ENCODE results near the gene PAQR9. TPM values are rescaled to one million over a fixed set of nuclear protein-coding genes. Genes with fewer than 3 reads are reported as not detected.

PAQR9 gene
- total RNA-seq, 3 donors from 2014 or later: not detected

DNA sequence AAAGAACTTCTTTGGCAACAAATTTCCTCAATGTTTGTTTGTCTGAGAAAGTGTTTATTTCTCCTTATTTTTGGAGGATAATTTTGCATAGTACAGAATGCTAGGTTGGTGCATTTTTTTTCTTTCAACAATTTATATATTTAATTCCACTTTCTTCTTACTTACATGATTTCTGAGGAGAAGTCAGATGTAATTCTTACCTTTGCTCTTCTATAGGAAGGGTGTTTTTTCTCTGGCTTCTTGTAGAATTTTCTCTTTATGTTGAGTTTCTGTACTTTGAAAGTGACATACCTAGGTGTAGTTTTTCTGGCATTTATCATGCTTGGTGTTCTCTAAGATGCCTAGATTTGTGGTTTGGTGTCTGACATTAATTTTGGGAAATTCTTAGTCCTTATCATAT is 39.8 kb downstream of the PAQR9 start:
- H3K36me3 ChIP-seq: no peaks in the 10 kb centered on the region
- no peak overlapping the region for H3K4me3 ChIP-seq
- intact Hi-C loops (cut with DNase I; ENCODE audit: low total_unique reads): no loop called here
- TF ChIP-seq POLR2AphosphoS5 (IDR thresholded peaks at IDR 0.05): no peak
- no peak overlapping the region for H3K27ac ChIP-seq
- no peak for DNase-seq (ENCODE audit: low spot score in 2 of 2)
- H3K27me3 ChIP-seq: no peaks in the 10 kb centered on the region
- H3K4me1 ChIP-seq: no peaks in the 10 kb centered on the region
- H3K9me3 ChIP-seq: no peaks in the 10 kb centered on the region

DNA sequence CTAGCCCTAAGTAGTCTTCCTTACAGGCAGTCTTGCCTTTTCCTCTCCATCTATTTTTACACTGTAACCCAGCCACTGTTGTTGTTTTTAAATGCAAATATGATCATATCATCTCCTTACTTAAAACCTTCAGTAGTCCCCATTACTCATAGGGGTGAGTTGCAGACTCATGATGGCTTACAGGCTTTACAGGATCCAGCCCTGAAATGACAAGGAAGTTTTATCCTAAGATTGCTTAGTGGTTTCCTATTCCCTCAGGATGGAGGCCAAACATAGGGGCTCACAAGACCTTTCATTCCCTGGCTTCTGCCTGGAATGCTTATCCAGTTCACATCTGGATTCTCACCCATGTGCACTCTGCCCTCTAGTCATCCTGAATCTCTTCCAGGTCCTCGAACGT is 46.9 kb downstream of the PAQR9 start:
- no peaks in the 10 kb centered on the region for H3K4me1 ChIP-seq
- no peaks in the 10 kb centered on the region for H3K36me3 ChIP-seq
- TF ChIP-seq, protein P1, sequence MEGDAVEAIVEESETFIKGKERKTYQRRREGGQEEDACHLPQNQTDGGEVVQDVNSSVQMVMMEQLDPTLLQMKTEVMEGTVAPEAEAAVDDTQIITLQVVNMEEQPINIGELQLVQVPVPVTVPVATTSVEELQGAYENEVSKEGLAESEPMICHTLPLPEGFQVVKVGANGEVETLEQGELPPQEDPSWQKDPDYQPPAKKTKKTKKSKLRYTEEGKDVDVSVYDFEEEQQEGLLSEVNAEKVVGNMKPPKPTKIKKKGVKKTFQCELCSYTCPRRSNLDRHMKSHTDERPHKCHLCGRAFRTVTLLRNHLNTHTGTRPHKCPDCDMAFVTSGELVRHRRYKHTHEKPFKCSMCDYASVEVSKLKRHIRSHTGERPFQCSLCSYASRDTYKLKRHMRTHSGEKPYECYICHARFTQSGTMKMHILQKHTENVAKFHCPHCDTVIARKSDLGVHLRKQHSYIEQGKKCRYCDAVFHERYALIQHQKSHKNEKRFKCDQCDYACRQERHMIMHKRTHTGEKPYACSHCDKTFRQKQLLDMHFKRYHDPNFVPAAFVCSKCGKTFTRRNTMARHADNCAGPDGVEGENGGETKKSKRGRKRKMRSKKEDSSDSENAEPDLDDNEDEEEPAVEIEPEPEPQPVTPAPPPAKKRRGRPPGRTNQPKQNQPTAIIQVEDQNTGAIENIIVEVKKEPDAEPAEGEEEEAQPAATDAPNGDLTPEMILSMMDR (IDR thresholded peaks at IDR 0.05): no peak
- TF ChIP-seq POLR2AphosphoS5 (IDR thresholded peaks at IDR 0.05) (no peak), POLR2A (IDR thresholded peaks at IDR 0.05) (no peak)
- no peak overlapping the region for H3K27ac ChIP-seq
- no peaks in the 10 kb centered on the region for H3K27me3 ChIP-seq
- H3K9me3 ChIP-seq: no peaks in the 10 kb centered on the region
- no peak overlapping the region for H3K4me3 ChIP-seq
- DNase-seq (ENCODE audit: low spot score in 2 of 2): no peak
- intact Hi-C loops (cut with DNase I; ENCODE audit: low total_unique reads): no loop called here

DNA sequence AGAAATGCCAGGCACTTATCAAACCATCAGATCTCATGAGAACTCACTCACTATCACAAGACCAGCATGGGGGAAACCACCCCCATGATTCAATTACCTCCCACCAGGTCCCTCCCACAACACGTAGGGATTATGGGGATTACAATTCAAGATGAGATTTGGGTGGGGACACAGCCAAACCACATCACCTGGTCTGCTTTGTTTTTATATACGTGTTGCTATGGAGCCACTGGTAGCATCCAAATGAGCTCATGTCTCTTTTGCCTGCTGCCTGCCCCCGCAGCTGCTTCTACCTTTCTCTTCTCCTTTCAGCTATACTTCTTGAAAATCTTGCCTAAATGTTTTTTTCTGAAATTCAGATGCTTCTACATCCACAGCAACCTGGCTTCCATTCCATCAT is 47.8 kb downstream of the PAQR9 start:
- Histone ChIP-seq H3K36me3 (no peaks in the 10 kb centered on the region), H3K27me3 (peaks cover 0 to 8% of the 10 kb centered on the region in 2 donors), H3K9me3 (no peaks in the 10 kb centered on the region), H3K4me3 (no peak overlapping the region), H3K4me1 (no peaks in the 10 kb centered on the region), H3K27ac (no peak overlapping the region)
- intact Hi-C loops (cut with DNase I; ENCODE audit: low total_unique reads): no loop called here
- DNase-seq (ENCODE audit: low spot score in 2 of 2): no peak
- TF ChIP-seq POLR2A (IDR thresholded peaks at IDR 0.05): no peak
- TF ChIP-seq POLR2AphosphoS5 (IDR thresholded peaks at IDR 0.05): no peak
- TF ChIP-seq, protein P1 (IDR thresholded peaks at IDR 0.05): no peak

DNA sequence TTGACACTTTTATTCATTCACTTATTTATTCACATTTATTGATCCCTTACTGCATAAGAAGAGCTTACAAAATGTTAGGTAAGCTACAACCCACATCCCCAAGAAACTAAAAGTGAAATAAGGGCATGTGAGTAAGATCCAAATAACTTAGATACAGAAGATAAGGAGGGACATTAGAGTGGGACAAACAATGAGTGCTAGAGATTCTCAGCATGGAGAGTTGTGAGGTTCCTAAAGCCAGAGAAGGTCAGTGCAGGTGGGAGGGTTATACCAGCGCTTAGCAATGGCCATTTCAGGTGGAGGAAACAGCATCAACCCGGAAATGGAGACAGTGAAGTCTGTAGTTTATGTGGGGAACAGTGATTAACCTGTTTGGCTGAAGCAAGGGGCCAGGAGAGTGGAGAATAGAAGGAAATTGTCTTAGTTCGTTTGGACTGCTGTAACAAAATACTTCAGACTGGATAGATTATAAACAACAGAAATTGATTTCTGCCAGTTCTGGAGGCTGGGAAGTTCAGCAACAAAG is 49.1 kb downstream of the PAQR9 start:
- H3K9me3 ChIP-seq: no peaks in the 10 kb centered on the region
- TF ChIP-seq POLR2A (IDR thresholded peaks at IDR 0.05) (no peak), POLR2AphosphoS5 (IDR thresholded peaks at IDR 0.05) (no peak)
- TF ChIP-seq, protein P1 (IDR thresholded peaks at IDR 0.05): no peak
- intact Hi-C loops (cut with DNase I; ENCODE audit: low total_unique reads): no loop called here
- H3K36me3 ChIP-seq: no peaks in the 10 kb centered on the region
- H3K27me3 ChIP-seq: peaks cover 0 to 12% of the 10 kb centered on the region in 2 donors
- no peak overlapping the region for H3K27ac ChIP-seq
- no peaks in the 10 kb centered on the region for H3K4me1 ChIP-seq
- H3K4me3 ChIP-seq: no peak overlapping the region
- no peak for DNase-seq (ENCODE audit: low spot score in 2 of 2)

DNA sequence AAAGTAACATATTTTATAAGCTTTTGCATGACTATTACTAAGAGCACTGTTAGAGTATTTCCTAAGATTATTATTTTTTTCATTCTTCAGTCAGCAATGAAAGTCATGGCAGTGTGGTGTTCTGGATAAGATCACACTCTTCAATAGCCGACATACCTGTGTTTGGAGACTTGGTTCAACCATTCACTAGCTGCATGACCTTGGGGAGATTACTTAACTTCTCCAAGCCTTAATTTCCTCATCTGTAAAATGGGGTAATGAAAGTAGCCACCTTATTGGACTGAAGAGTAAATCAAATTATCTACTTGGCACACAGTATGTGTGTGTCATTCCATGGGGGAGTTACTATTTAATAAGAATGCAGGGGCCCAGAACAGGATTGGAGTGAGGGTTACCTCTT is 50.0 kb downstream of the PAQR9 start:
- DNase-seq (ENCODE audit: low spot score in 2 of 2): no peak
- no peak for TF ChIP-seq POLR2A (IDR thresholded peaks at IDR 0.05)
- TF ChIP-seq, protein P1 (IDR thresholded peaks at IDR 0.05): no peak
- no peak for TF ChIP-seq POLR2AphosphoS5 (IDR thresholded peaks at IDR 0.05)
- Histone ChIP-seq H3K4me3 (no peak overlapping the region), H3K27ac (no peak overlapping the region), H3K27me3 (peaks cover 0 to 17% of the 10 kb centered on the region in 2 donors), H3K9me3 (no peaks in the 10 kb centered on the region), H3K4me1 (no peaks in the 10 kb centered on the region), H3K36me3 (no peaks in the 10 kb centered on the region)
- intact Hi-C loops (cut with DNase I; ENCODE audit: low total_unique reads): no loop called here

Data from breast epithelium (tissue), 4 donors.